Measurements from ENCODE around the gene ADAMTSL5. TPM values are rescaled to one million over a fixed set of nuclear protein-coding genes. Genes with fewer than 3 reads are reported as not detected.

ADAMTSL5 gene
- total and polyA plus RNA-seq, 2 of the 8 experiments (the other 6 are each of a cell fraction or from before 2014, with no cell fraction given): 0.82 to 0.99 TPM

GRCh38 chr19:1466461-1467214, 46.2 kb downstream of the ADAMTSL5 start:
- Histone ChIP-seq H3K9ac (replicated peaks in 1 of 4; ENCODE audit: extremely low read depth in 1 of 4, low read depth in 3 of 4, low read length in 3 of 4) (no peak overlapping the region), H4K91ac (replicated peaks; ENCODE audit: insufficient read length, low read length) (no peak overlapping the region), H3K9me3 (ENCODE audit: insufficient read depth in 2 of 2, low read depth in 1 of 2, low read length in 1 of 2) (peaks cover 0 to 7% of the 10 kb centered on the region in 2 experiments; a peak in 1 of 4 replicates), H3K4me2 (ENCODE audit: insufficient read depth in 1 of 2, low read depth in 2 of 2, low read length in 2 of 2) (peak overlapping the region; percentile 64 to 86), H3K79me2 (ENCODE audit: control insufficient read depth in 1 of 2, insufficient read depth in 2 of 2, low read length in 2 of 2) (no peaks in the 10 kb centered on the region), H3K79me1 (ENCODE audit: low read depth, low read length) (no peaks in the 10 kb centered on the region), H2AFZ (ENCODE audit: low read length) (no peak overlapping the region), H2BK120ac (replicated peaks; ENCODE audit: low read depth, low read length) (no peak overlapping the region), H3K56ac (replicated peaks; ENCODE audit: insufficient read length, low read depth, low read length) (no peak overlapping the region), H3K23ac (ENCODE audit: insufficient read length) (no peak overlapping the region), H2BK20ac (ENCODE audit: low read length) (no peak overlapping the region), H4K8ac (ENCODE audit: extremely low read depth, insufficient read depth, low read length) (no peak overlapping the region; the same call in 1 of the 2 replicates), H3K18ac (ENCODE audit: extremely low read depth, low read length) (no peak overlapping the region), H2BK15ac (ENCODE audit: low read length) (no peak overlapping the region), H3K27me3 (replicated peaks in 1 of 4; ENCODE audit: control insufficient read depth in 3 of 4, extremely low read depth in 1 of 4, insufficient read depth in 3 of 4, low read length in 3 of 4) (peaks cover 60 to 77% (median 76%) of the 10 kb centered on the region in 4 experiments), H3K27ac (ENCODE audit: low read depth, low read length) (no peak overlapping the region), H3K4me3 (ENCODE audit: extremely low read depth in 1 of 4, insufficient read depth in 2 of 4, low read depth in 3 of 4, low read length in 4 of 4) (peak overlapping the region in 3 of 4 experiments; percentile 11 to 51 (median 23); a peak in 6 of 8 replicates), H3K23me2 (ENCODE audit: low read depth, low read length) (peaks cover 13% of the 10 kb centered on the region; the same call in 1 of the 2 replicates), H3K4ac (replicated peaks; ENCODE audit: insufficient read length, low read depth, low read length) (no peak overlapping the region), H2AK5ac (ENCODE audit: low read depth, low read length) (no peak overlapping the region; the same call in 1 of the 2 replicates), H4K5ac (ENCODE audit: insufficient read length, low read depth, low read length) (no peak overlapping the region), H4K20me1 (replicated peaks in 1 of 2; ENCODE audit: control insufficient read depth in 1 of 2, insufficient read depth in 2 of 2, low read length in 2 of 2) (peaks cover 14 to 36% of the 10 kb centered on the region in 2 experiments), H3K36me3 (ENCODE audit: control insufficient read depth in 2 of 4, insufficient read depth in 4 of 4, low read length in 3 of 4) (peaks cover 0 to 41% (median 0%) of the 10 kb centered on the region in 4 experiments; a peak in 2 of 8 replicates), H3K4me1 (replicated peaks in 1 of 4; ENCODE audit: control insufficient read depth in 3 of 4, insufficient read depth in 4 of 4, low read length in 3 of 4) (peaks cover 0 to 50% (median 26%) of the 10 kb centered on the region in 4 experiments; a peak in 5 of 7 replicates), H2BK12ac (ENCODE audit: low read depth, low read length) (peak overlapping the region; percentile 39; the same call in 1 of the 2 replicates), H3K14ac (ENCODE audit: insufficient read length) (no peak overlapping the region), H2BK5ac (ENCODE audit: low read depth, low read length) (no peak overlapping the region)
- POLR2A ChIA-PET (ENCODE audit: partially characterized antibody): interaction anchor here (0.6 to 5.5 kb wide), 18 partner anchors 9 to 396 kb away, joined by 3 to 72 read pairs (median 4); partner anchors contain the start of genes APC2, CIRBP and REEP6
- DNase-seq (ENCODE audit: low read depth in 1 of 2, low spot score in 2 of 2) (peak in 1 of 2 experiments; percentile 63), FAIRE-seq (no peak)
- 0 out of 2 replicates have a peak, but pooled peaks have one; percentile 3 for TF ChIP-seq E2F6 (IDR thresholded peaks at IDR 0.05)
- TF ChIP-seq JUN (IDR thresholded peaks at IDR 0.05; ENCODE audit: low read depth, low read length): no peak
- TF ChIP-seq MAX (IDR thresholded peaks at IDR 0.05): peak; percentile 5; the same call in 1 of the 2 replicates
- TF ChIP-seq YY1 (IDR thresholded peaks at IDR 0.05; ENCODE audit: low read depth, low read length): no peak
- peak; percentile 90 for TF ChIP-seq EZH2 (IDR thresholded peaks at IDR 0.05; ENCODE audit: low read depth, low read length, severe bottlenecking)
- peak; percentile 80 for TF ChIP-seq SUZ12 (IDR thresholded peaks at IDR 0.05; ENCODE audit: low read length)
- TF ChIP-seq BACH1 (IDR thresholded peaks at IDR 0.05; ENCODE audit: low read length): no peak
- WGBS, 2 experiments (ENCODE audit: extremely low coverage in 1 of 2, insufficient coverage in 1 of 2, insufficient read length in 1 of 2, insufficient replicate concordance in 2 of 2, low coverage in 1 of 2, low lambda C conversion rate in 2 of 2, missing lambda C conversion rate in 1 of 2): 27% methylated on average over 56 of the region's 70 CpGs; no CpG with 5 or more reads in 1 of the 2 experiments
- CTCF ChIA-PET (ENCODE audit: partially characterized antibody): interaction anchor here (0.6 to 5.5 kb wide), 16 partner anchors 7 to 392 kb away, joined by 3 to 53 read pairs (median 4); partner anchors contain the start of gene REEP6
